ENCODE results near the gene ZC2HC1C. TPM values are rescaled to one million over a fixed set of nuclear protein-coding genes. Genes with fewer than 3 reads are reported as not detected.

ZC2HC1C gene
- total and polyA plus RNA-seq, 2 of the 13 experiments (the other 11 are each of a cell fraction or from before 2014, with no cell fraction given) = 3.3 to 3.5 TPM

- TF ChIP-seq KLF11 (CRISPR knock-in tag; IDR thresholded peaks at IDR 0.05) (no peak), ZNF772 (CRISPR knock-in tag; IDR thresholded peaks at IDR 0.05) (peak; percentile 29; the same call in 1 of the 2 replicates), ADNP (CRISPR knock-in tag; IDR thresholded peaks at IDR 0.05) (no peak)
Observed at GRCh38 chr14:75050852-75051555, 18.4 kb upstream of the ZC2HC1C start, which contains the start of gene MLH3 (continued).

GRCh38 chr14:75051556-75051899, 17.9 kb upstream of the ZC2HC1C start:
- Histone ChIP-seq H3K36me3 (replicated peaks in 1 of 2; ENCODE audit: control insufficient read depth in 1 of 2, insufficient read depth in 2 of 2, low read length in 2 of 2) (no peaks in the 10 kb centered on the region; a peak in 2 of 5 replicates), H3K4me1 (ENCODE audit: insufficient read depth, low read length) (peaks cover 30% of the 10 kb centered on the region), H4K20me1 (ENCODE audit: insufficient read depth, low read length) (no peaks in the 10 kb centered on the region), H2AFZ (ENCODE audit: low read length) (no peak overlapping the region), H3K4me3 (replicated peaks in 1 of 3; ENCODE audit: insufficient read depth in 1 of 3, low read depth in 2 of 3, low read length in 3 of 3) (peak overlapping the region; percentile 58 to 75 (median 68); a peak in 5 of 6 replicates), H3K27ac (ENCODE audit: extremely low read length, insufficient read depth, low read length) (peak overlapping the region; percentile 81), H3K27me3 (ENCODE audit: control insufficient read depth in 1 of 2, insufficient read depth in 2 of 2, low read length in 2 of 2) (no peaks in the 10 kb centered on the region), H3K9me3 (ENCODE audit: low read length) (no peaks in the 10 kb centered on the region), H3K4me2 (ENCODE audit: low read depth, low read length) (peak overlapping the region; percentile 78), H3K9ac (ENCODE audit: insufficient read depth, low read depth, low read length) (peak overlapping the region; percentile 87), H3K79me2 (ENCODE audit: insufficient read depth, low read length) (peaks cover 19% of the 10 kb centered on the region)
- no peak for FAIRE-seq
- BruUV-seq (replicated peaks) = no TSS peak
- ATAC-seq = no peak
- CTCF ChIA-PET (ENCODE audit: low intra/inter-chr PET ratio, low total read pairs) = no interaction called here
- DNase-seq (ENCODE audit: low spot score) = no peak
- intact Hi-C loops (cut with micrococcal nuclease; ENCODE audit: unreplicated experiment) (no loop called here), in situ Hi-C loops (cut with HindIII; ENCODE audit: extremely low pct_ligation_motif_present, low pct_unique_long_range_greater_than_20kb) (no loop called here)
- POLR2A ChIA-PET = interaction anchor here (1.2 to 4.2 kb wide), 4 partner anchors 10 to 106 kb away, joined by 4 to 18 read pairs (median 9); partner anchors contain the start of genes ACYP1 and ZC2HC1C
- 29% methylated on average over 5 of the region's 5 CpGs for WGBS (ENCODE audit: low lambda C conversion rate)
- 0 out of 2 replicates have a peak, but pooled peaks have one; percentile 19 for TF ChIP-seq ZNF878 (CRISPR knock-in tag; IDR thresholded peaks at IDR 0.05)
- TF ChIP-seq LCORL (IDR thresholded peaks at IDR 0.05) = no peak
- 0 out of 2 replicates have a peak, but pooled peaks have one; percentile 8 for TF ChIP-seq LCORL (CRISPR knock-in tag; IDR thresholded peaks at IDR 0.05)
- no peak for TF ChIP-seq ZBTB40 (IDR thresholded peaks at IDR 0.05)
- no peak for TF ChIP-seq ZBTB40 (CRISPR knock-in tag; IDR thresholded peaks at IDR 0.05)
- no peak for TF ChIP-seq ZNF503 (CRISPR knock-in tag; IDR thresholded peaks at IDR 0.05)
- 0 out of 2 replicates have a peak, but pooled peaks have one; percentile 1 for TF ChIP-seq MYPOP (CRISPR knock-in tag; IDR thresholded peaks at IDR 0.05)
- no peak for TF ChIP-seq NFRKB (IDR thresholded peaks at IDR 0.05)
